ENCODE data around the gene PSME3IP1.
"Not testable (repeated sequence)": the region's sequence is repeated elsewhere in the genome, so short reads cannot be mapped to it uniquely, and the experiment has no call there.

Gene PSME3IP1

DNA sequence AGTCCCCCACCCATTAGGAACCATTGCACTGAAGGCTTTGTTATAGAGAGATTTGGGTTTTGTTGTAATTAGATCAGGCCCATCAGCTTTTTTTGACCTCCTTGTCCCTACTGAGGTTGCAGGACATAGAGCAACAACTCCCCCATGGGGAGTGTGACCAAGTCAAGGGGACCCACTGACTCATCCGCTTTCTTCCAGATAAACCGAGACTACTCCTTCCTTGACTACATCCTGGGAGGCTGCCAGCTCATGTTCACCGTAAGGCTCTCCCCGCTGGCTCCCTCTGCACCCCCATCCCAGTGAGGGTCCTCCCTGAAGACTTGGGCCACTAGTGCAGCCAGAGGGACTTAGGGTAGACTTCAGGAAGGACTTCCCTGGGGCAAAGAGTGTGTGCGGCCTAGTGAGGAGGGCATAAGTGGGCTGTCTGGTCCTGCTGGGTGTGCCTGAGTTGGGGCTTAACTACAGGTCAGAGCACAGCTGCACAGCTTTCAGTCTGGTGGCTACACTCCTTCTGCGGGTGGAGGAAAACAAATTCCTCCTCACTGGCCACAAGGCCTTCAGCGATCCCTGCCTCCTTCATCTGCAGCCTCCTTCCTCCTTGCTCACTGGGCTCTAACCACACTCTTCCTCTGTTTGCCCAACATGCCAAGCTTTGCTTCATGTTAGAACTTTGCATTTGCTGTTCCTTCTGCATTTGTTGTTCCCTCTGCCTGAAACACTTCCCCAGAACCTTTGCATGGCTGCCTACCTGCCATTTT lies 62.4 kb downstream of the PSME3IP1 start:
- no peak for DNase-seq (ENCODE audit: low read depth)

DNA sequence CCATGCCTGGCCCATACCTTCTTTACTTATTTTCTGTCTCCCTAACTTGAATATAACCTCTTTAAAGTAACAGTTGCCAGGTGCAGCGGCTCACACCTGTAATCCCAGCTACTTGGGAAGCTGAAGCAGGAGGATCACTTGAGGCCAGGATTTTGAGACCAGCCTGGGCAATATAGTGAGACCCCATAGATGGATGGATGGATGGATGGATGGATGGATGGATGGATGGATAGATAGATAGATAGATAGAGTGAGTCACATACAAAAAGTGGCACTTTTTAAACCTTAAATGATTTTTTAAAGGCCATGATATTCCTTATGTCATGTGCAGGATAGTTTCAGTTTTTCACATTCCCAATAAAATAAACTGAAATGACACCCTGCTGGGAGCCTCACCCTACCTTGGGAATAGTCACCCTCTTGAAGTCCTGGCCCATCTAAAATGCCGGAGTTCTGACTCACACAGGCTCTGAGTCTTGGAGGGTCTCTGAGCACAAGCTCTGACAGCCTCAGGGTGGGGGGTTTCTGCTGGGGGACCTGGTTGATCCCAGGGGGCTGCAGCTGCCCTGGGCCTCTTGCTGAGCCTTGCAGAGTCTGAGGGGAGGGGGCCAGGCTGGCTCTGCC lies 67.3 kb downstream of the PSME3IP1 start:
- no peak for DNase-seq (ENCODE audit: low read depth)

DNA sequence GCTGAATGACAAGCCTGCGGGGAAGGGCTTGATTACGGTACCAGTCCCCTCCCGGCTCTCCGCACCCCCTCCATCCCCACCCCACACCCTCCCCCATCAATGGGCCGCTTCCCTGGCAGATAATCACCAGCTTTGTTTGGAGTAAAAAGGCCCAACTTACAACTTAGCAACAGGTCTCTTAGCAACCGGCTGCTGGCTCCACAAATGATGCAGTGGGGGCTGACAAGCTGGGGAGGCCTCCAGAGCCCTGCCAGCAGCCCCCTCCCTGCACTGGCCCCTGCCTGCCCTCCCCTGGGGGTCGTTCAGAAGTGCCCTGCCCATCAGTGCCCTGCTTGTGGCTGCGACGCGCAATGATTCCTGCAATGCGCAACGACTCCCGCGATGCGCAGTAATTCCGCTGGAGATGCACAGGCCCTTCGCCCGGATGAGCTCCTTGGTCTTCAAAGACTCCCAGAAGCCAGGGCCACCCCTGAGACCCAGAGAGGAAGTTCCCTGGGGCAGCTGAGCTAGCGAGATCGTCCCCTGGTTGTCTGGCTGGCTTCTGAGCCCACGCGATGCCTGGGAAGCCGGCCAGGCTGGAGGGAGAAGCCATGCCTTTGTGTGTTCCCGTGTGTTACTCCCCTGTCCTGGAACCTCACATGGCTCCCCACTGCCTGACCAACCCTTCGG lies 70.2 kb downstream of the PSME3IP1 start:
- DNase-seq (ENCODE audit: low read depth) = no peak

DNA sequence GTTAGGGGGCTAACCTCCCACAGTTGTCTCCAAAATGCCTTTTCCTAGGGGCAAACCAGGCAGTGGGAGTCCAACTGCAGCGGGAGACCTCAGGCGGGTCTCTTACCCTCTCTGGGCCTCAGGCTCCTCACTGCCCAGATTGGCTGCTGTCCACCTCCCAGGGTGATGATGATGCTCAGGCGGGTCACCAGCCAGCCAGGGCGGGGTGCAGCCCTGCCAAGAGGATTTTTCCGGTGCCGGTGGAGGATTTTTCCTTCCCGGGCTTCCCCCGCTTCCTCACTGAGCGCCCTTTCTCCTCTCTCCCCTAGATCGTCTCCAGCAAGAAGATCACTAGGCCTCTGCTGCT lies 70.7 kb downstream of the PSME3IP1 start:
- DNase-seq (ENCODE audit: low read depth) = no peak

DNA sequence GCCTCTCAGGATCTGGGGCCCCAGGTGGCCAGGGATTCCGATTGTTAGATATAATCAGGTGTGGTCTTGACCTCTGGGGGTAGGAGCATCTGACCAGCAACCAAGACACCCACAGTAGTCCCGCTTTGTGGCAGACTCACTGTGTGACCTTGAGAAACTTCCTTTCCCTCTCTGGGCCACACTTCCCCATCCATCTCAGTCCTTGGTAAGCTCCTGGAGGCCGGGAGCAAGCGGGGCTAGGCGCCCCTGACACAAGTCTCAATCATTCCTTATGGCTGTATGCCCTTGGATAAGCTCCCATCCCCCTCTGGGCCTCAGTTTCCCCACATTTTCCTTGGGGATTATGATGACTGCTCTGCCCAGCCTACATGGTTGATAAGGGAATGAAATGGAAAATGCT lies 72.2 kb downstream of the PSME3IP1 start:
- no peak for DNase-seq (ENCODE audit: low read depth)

GRCh38 chr16:57113042-57113453 lies 72.8 kb downstream of the PSME3IP1 start:
- no peak for DNase-seq (ENCODE audit: low read depth)

- no peak for DNase-seq (ENCODE audit: low read depth)
Observed at GRCh38 chr16:57112403-57113041, 73.3 kb downstream of the PSME3IP1 start.

DNA sequence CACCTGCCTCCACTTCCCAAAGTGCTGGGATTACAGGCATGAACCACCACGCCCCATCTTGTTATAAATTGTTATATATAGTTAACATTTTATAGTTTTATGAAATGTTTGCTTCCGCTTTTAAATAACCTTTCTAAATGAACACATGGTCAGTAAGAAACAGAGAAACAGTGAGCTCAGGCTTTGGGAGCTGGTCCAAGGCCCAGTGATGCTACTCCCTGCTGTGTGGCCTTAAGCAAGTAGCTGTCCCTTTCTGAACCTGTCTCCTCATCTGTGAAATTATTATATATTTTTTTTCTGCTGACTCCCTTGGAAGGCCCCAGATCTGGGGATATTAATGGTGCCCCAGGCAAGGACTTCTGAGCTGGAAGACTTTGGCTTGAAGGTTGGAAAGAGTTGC lies 74.4 kb downstream of the PSME3IP1 start:
- no peak for DNase-seq (ENCODE audit: low read depth)

DNA sequence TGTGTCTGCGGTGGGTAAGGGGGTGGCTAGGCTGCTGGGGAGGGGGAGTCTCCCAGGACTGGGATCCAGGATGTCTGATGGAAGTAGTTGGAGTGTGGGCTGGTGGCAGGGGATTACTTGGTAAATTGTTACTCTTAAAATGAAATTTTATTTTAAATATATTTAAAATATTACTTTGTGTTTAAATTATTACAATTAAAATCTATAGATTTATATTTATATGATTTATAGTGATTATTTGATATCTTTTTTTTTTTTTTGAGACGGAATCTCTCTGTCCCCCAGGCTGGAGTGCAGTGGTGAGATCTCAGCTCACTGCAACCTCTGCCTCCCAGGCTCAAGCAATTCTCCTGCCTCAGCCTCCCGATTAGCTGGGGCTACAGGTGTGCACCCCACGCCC lies 74.9 kb downstream of the PSME3IP1 start:
- DNase-seq (ENCODE audit: low read depth) = no peak

DNA sequence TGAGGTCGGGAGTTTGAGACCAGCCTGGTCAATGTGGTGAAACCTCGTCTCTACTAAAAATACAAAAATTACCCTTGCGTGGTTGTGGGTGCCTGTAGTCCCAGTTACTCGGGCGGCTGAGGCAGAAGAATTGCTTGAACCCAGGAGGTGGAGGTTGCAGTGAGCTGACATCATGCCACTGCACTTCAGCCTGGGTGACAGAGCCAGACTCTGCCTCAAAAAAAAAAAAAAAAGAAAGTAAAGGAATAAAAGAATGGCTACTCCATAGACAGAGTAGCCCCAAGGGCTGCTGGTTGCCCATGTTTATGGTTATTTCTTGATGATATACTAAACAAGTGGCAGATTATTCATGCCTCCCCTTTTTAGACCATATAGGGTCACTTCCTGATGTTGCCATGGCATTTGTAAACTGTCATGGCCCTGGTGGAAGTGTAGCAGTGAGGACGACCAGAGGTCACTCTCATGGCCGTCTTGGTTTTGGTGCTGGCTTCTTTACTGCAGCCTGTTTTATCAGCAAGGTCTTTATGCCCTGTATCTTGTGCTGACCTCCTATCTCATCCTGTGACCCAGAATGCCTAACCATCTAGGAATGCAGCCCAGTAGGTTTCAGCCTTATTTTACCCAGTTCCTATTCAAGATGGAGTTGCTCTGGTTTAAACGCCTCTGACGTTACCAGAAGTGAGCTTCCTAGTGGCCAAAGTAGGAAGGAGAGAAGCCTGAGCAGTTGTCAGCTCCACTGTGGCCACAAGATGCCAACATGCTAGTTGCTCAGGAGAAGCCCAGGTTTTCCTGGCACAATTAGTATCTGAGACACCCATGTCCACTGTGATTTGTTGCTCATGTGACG lies 76.4 kb downstream of the PSME3IP1 start:
- not testable (repeated sequence) for DNase-seq (ENCODE audit: low read depth)

DNA sequence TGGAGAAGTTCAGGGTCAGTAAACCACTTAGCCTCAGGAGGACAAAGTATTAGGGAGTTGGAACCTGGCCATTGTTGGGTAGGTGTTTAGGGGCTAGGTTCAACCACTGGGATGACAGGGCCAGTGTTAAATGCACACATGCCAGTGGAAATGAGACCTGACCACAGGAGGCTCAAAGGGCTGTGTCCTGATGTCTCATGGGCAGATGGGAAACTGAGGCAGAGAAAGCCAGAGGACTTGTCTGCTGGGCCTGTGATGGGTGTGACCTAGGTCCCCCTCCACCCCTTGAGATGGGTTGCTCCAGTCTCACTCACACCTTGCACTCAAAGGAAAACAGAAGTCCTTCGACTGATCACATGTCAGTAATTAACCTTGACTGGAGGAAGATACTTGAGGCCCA lies 77.4 kb downstream of the PSME3IP1 start:
- no peak for DNase-seq (ENCODE audit: low read depth)

GRCh38 chr16:57107321-57107922 lies 78.4 kb downstream of the PSME3IP1 start:
- no peak for DNase-seq (ENCODE audit: low read depth)

GRCh38 chr16:57106767-57107166 lies 79.1 kb downstream of the PSME3IP1 start:
- DNase-seq (ENCODE audit: low read depth) = no peak

DNA sequence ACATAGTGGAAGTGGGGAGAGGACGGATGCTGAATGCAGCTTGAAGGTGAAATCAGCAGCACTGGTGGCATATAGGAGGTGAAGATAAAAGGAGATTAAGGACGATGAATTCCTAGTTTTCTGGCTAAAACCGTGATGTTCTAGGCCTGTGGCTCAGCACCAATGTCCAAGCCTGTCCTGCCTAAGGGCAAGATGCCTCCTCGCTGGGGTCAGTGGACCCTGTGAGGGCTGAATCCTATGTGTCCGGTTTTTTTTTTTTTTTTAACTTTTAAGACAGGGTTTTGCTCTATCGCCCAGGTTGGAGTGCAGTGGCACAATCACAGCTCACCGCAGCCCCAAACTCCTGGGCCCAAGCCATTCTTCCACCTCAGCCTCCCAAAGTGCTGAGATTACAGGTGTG lies 80.7 kb downstream of the PSME3IP1 start:
- DNase-seq (ENCODE audit: low read depth) = no peak

- no peak for DNase-seq (ENCODE audit: low read depth)
Observed at GRCh38 chr16:57104706-57105105, 81.1 kb downstream of the PSME3IP1 start.

DNA sequence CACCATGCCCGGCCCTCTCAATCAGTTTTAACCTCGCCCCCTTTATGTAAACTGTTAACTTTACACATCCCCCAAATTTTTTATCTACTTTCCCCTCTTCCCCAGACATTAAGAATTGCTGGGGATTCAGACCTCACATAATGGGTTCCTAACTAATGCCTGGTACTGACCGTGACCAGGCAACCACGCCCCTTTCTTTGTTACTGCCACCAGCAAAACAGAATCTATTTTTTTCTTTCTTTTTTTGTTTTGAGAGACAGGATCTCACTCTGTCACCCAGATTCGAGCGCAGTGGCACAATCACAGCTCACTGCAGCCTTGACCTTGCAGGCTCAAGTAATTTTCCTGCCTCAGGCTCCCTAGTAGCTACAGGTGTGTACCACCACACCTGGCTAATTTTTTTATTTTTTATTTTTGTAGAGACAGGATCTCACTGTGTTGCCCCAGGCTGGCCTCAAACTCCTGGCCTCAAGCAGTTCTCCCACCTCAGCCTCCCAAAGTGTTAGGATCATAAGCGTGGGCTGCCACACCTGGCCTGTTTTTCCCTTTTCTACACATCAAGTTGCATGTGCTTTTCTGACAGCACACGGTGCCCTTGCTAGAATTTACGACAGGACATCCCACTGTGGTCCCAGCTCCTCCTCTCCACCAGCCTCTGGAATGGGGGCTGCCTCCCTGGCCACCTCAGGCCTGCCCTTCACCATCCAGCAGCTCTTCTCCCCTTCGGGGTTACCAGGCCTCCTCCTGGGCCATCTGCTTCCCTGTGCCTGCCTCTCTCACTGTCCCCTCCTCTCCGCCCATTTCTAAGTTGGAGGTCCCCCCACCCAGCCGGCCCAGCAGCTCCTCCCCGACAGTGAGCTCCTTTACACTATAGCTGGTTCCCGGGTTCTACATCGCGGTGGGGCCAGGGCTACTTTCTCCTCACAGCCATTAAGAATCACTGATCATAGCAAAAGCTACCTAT lies 82.7 kb downstream of the PSME3IP1 start:
- DNase-seq (ENCODE audit: low read depth) = no peak
